PC-3 (cell line): ENCODE measurements around the gene DYRK3. TPM values are rescaled to one million over a fixed set of nuclear protein-coding genes. Genes with fewer than 3 reads are reported as not detected.

ENCODE experiments used
- ATAC-seq: fragments of 200-7000 bp; cut with Tn5 transposase; 2 replicates; pipeline ENCODE4 v1.9.1; 2020; ENCODE audit warnings: mild to moderate bottlenecking, moderate library complexity
- BruUV-seq: library from RNA; stranded (reverse); fragments of 400-500 nt; replicated peaks from 2 replicates; lab custom pipeline; 2021; lab: Mats Ljungman, UMichigan
- CTCF ChIA-PET: fragments of 300-600 bp; sonication (Branson Sonifier 250); formaldehyde crosslinking; loops from one replicate; lab custom pipeline; 2022; ENCODE audit warnings: antibody characterized with exemption; lab: Charles Lee
- POLR2A ChIA-PET: fragments of 300-600 bp; sonication (Branson Sonifier 250); formaldehyde crosslinking; loops from one replicate; lab custom pipeline; 2022; ENCODE audit warnings: antibody characterized with exemption; ENCODE audit not compliant: unreplicated experiment; lab: Charles Lee
- DNase-seq: peaks from one replicate; pipeline ENCODE4 v3.0.0-alpha.2; 2015
- H2AFZ ChIP-seq: fragments of 300-600 bp; sonication (generic); 2 replicates; pipeline ENCODE4 v1.6.0; 2016; ENCODE audit warnings: antibody characterized with exemption, low read length
- H3F3A ChIP-seq: fragments of 300-600 bp; sonication (generic); one replicate; pipeline ENCODE4 v1.6.0; 2017; ENCODE audit warnings: antibody characterized with exemption, low read length, control low read depth, mild to moderate bottlenecking; ENCODE audit not compliant: unreplicated experiment
- H3K27ac ChIP-seq: fragments of 300-600 bp; sonication (generic); 2 replicates; pipeline ENCODE4 v1.5.1; 2016; ENCODE audit warnings: mild to moderate bottlenecking, low read length
- H3K27me3 ChIP-seq: fragments of 300-600 bp; sonication (generic); 2 replicates; pipeline ENCODE4 v1.6.1; 2016; ENCODE audit warnings: low read length, mixed read lengths
- H3K36me3 ChIP-seq: fragments of 300-600 bp; sonication (generic); 2 replicates; pipeline ENCODE4 v1.6.1; 2016; ENCODE audit warnings: low read depth, mixed run types, low read length, mixed read lengths
- H3K4me1 ChIP-seq: fragments of 300-600 bp; sonication (generic); 2 replicates; pipeline ENCODE4 v1.5.1; 2016; ENCODE audit warnings: low read length; ENCODE audit not compliant: insufficient read depth
- H3K4me2 ChIP-seq: fragments of 300-600 bp; sonication (generic); 2 replicates; pipeline ENCODE4 v1.6.0; 2016; ENCODE audit warnings: low read length
- H3K4me3 ChIP-seq: fragments of 300-600 bp; sonication (generic); 2 replicates; pipeline ENCODE4 v1.5.1; 2016; ENCODE audit warnings: mild to moderate bottlenecking, low read length, mixed read lengths
- H3K79me2 ChIP-seq: fragments of 300-600 bp; sonication (generic); 2 replicates; pipeline ENCODE4 v1.6.1; 2017; ENCODE audit warnings: low read length, mixed read lengths
- H3K9ac ChIP-seq: fragments of 300-600 bp; sonication (generic); 2 replicates; pipeline ENCODE4 v1.6.0; 2016; ENCODE audit warnings: mild to moderate bottlenecking, low read length
- H3K9me2 ChIP-seq: fragments of 300-600 bp; sonication (generic); replicated peaks from 2 replicates; pipeline ENCODE4 v1.6.1; 2016; ENCODE audit warnings: mixed run types, low read length, mixed read lengths
- H3K9me3 ChIP-seq: fragments of 300-600 bp; sonication (generic); 2 replicates; pipeline ENCODE4 v1.6.1; 2016; ENCODE audit warnings: low read length, mixed read lengths
- H4K20me1 ChIP-seq: fragments of 300-600 bp; sonication (generic); 2 replicates; pipeline ENCODE4 v1.6.1; 2016; ENCODE audit warnings: low read length, mixed read lengths
- CTCF ChIP-seq: fragments of 300-600 bp; sonication (generic); conservative IDR thresholded peaks from 2 replicates; pipeline ENCODE4 v1.5.1; 2017; ENCODE audit warnings: antibody characterized with exemption, low read depth, mild to moderate bottlenecking, low read length
- EZH2 ChIP-seq: fragments of 300-600 bp; sonication (generic); IDR thresholded peaks from one replicate; pipeline ENCODE4 v1.6.1; 2017; ENCODE audit warnings: antibody characterized with exemption, mild to moderate bottlenecking, low read length; ENCODE audit not compliant: unreplicated experiment
- EZH2phosphoT487 ChIP-seq: fragments of 300-600 bp; sonication (generic); IDR thresholded peaks from 2 replicates; pipeline ENCODE4 v1.6.1; 2018; ENCODE audit warnings: mild to moderate bottlenecking, antibody characterized with exemption, low read length, borderline replicate concordance
- intact Hi-C: fragments of 100-400 bp; cut with micrococcal nuclease; formaldehyde crosslinking; loops from 2 replicates; pipeline ENCODE4 v1.9.0; 2023
- total RNA-seq: library from RNA; depleted of rRNA; stranded (reverse); fragments of >200 nt; gene quantifications from 2 replicates; pipeline ENCODE4 v1.2.3, GENCODE V29; 2014

DYRK3 gene
- total RNA-seq, 1 experiment from 2014 or later, result 12.1 TPM

GRCh38 chr1:206643118-206643698 lies 7.9 kb downstream of the DYRK3 start:
- H3K36me3 ChIP-seq, result peaks cover 7% of the 10 kb centered on the region
- BruUV-seq, result no TSS peak
- no peaks in the 10 kb centered on the region; the same call in 1 of the 2 replicates for H3K4me1 ChIP-seq
- ATAC-seq, result no peak
- H3K9ac ChIP-seq, result no peak overlapping the region
- no peak overlapping the region for H2AFZ ChIP-seq
- H3K27me3 ChIP-seq, result no peaks in the 10 kb centered on the region
- H3F3A ChIP-seq, result no peaks in the 10 kb centered on the region
- no peak for DNase-seq
- no peak overlapping the region for H3K4me3 ChIP-seq
- CTCF ChIA-PET, result no interaction called here
- H3K79me2 ChIP-seq, result no peaks in the 10 kb centered on the region
- intact Hi-C loops, result no loop called here
- H3K9me2 ChIP-seq, result no peaks in the 10 kb centered on the region
- no peak overlapping the region for H3K27ac ChIP-seq
- no peak overlapping the region for H3K4me2 ChIP-seq
- POLR2A ChIA-PET, result no interaction called here
- TF ChIP-seq EZH2 (no peak), CTCF (no peak), EZH2phosphoT487 (no peak)
- no peaks in the 10 kb centered on the region for H3K9me3 ChIP-seq
- H4K20me1 ChIP-seq, result no peaks in the 10 kb centered on the region

- CTCF ChIA-PET, result no interaction called here
- Histone ChIP-seq H3K9ac (no peak overlapping the region), H3K9me3 (no peaks in the 10 kb centered on the region), H3K4me1 (peaks cover 12% of the 10 kb centered on the region), H3K27me3 (no peaks in the 10 kb centered on the region), H3K27ac (no peak overlapping the region), H3K4me3 (no peak overlapping the region), H3F3A (no peaks in the 10 kb centered on the region), H3K79me2 (no peaks in the 10 kb centered on the region), H2AFZ (no peak overlapping the region), H3K9me2 (no peaks in the 10 kb centered on the region), H4K20me1 (no peaks in the 10 kb centered on the region), H3K4me2 (no peak overlapping the region), H3K36me3 (peaks cover 7% of the 10 kb centered on the region)
- BruUV-seq, result no TSS peak
- DNase-seq (no peak), ATAC-seq (no peak)
- POLR2A ChIA-PET, result no interaction called here
- TF ChIP-seq EZH2phosphoT487 (no peak), EZH2 (no peak), CTCF (no peak)
- intact Hi-C loops, result no loop called here
Observed at GRCh38 chr1:206646504-206646903, 11.2 kb downstream of the DYRK3 start.

- no peak for ATAC-seq
- Histone ChIP-seq H3K4me3 (no peak overlapping the region), H3K27me3 (no peaks in the 10 kb centered on the region), H3K79me2 (no peaks in the 10 kb centered on the region), H3K36me3 (peaks cover 7% of the 10 kb centered on the region), H2AFZ (no peak overlapping the region), H3K4me2 (no peak overlapping the region), H3K9me2 (no peaks in the 10 kb centered on the region), H3K27ac (no peak overlapping the region), H3K4me1 (peaks cover 13% of the 10 kb centered on the region), H3K9ac (no peak overlapping the region), H3K9me3 (no peaks in the 10 kb centered on the region), H3F3A (no peaks in the 10 kb centered on the region), H4K20me1 (no peaks in the 10 kb centered on the region)
- intact Hi-C loops, result no loop called here
- no TSS peak for BruUV-seq
- ChIA-PET CTCF (no interaction called here), POLR2A (no interaction called here)
- no peak for DNase-seq
- TF ChIP-seq EZH2 (no peak), CTCF (no peak), EZH2phosphoT487 (no peak)
Observed at GRCh38 chr1:206647224-206647623, 11.9 kb downstream of the DYRK3 start.
